Tibial nerve (tissue), 3 donors: Measurements from ENCODE around the gene COL28A1.

Experiments used
- POLR2A ChIP-seq, 2 donors: fragments of 450-650 bp; IDR thresholded peaks; one replicate each; pipeline ENCODE4 v1.6.1; 2017; ENCODE audit warnings: antibody characterized with exemption in 2 of 2, mild to moderate bottlenecking in 2 of 2, moderate library complexity in 2 of 2
- TF ChIP-seq, protein P1 (sequence below), 5 experiments: fragments of 200-600 bp in 3 of 5; fragments of 450-650 bp in 2 of 5; sonication (generic) in 3 of 5; IDR thresholded peaks; one replicate each; pipeline ENCODE4 v1.5.1; 2016 to 2019; ENCODE audit warnings: antibody characterized with exemption in 5 of 5, mild to moderate bottlenecking in 3 of 5, moderate library complexity in 2 of 5

DNA sequence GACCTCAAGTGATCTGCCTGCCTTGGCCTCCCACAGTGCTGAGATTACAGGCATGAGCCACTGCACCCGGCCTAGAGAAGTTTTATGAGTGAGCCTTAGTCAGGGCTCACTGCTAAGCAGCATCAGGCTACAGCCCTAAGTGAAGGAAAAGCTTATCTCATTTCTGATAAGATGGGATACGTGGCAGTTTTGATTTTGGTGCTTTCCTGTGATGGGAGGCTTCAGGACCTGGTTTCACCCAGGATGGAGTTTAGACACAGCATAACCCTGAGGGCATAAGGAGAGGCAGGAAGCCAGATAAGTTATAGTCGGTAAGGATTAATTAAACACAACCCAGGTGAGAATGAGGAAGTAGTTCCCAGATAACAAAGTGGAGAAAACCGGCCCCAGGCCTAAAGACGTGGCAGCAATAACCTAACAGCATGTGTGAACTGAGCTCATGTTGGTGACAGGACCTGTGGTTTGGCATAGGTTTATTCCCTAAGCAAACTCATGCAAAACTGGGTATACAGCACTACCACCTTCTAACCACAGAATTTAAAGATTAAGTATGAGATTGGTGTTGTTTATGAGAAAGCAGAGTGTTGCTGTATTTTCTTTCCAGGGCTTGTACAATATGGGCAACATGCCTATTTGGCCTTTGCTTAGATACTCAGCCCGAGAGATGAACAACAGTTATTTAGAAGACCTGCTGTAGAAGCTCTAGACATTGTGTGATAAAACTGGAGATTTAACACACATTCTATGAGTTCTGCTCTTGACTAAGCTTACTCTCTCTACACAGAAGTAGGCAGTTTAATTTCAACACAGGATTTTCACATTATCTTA is 119.4 kb downstream of the COL28A1 start:
- TF ChIP-seq, protein P1, sequence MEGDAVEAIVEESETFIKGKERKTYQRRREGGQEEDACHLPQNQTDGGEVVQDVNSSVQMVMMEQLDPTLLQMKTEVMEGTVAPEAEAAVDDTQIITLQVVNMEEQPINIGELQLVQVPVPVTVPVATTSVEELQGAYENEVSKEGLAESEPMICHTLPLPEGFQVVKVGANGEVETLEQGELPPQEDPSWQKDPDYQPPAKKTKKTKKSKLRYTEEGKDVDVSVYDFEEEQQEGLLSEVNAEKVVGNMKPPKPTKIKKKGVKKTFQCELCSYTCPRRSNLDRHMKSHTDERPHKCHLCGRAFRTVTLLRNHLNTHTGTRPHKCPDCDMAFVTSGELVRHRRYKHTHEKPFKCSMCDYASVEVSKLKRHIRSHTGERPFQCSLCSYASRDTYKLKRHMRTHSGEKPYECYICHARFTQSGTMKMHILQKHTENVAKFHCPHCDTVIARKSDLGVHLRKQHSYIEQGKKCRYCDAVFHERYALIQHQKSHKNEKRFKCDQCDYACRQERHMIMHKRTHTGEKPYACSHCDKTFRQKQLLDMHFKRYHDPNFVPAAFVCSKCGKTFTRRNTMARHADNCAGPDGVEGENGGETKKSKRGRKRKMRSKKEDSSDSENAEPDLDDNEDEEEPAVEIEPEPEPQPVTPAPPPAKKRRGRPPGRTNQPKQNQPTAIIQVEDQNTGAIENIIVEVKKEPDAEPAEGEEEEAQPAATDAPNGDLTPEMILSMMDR (IDR thresholded peaks at IDR 0.05): no peak
- TF ChIP-seq POLR2A (IDR thresholded peaks at IDR 0.05): no peak
